ENCODE results near the gene OTX2.

DNA sequence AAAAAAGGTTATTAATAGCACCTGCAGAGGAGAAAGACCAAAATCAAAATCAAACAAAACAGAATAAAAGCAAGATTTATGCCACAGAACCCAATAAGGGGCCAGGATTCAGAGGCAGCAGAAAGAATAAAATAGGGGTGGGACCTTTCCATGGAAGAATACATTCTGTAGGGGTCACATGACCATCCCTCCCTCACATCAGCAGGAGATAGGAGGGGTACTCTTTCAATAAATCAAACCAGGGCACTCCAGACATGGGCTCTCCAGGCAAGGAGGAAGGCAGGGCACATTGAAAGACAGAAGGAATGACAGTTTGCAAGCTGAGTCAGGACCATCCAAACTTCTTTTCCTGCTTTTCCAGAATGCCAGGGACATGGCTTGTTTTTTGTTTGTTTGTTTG, 39.8 kb downstream of the OTX2 start:
- TF ChIP-seq, protein P1, sequence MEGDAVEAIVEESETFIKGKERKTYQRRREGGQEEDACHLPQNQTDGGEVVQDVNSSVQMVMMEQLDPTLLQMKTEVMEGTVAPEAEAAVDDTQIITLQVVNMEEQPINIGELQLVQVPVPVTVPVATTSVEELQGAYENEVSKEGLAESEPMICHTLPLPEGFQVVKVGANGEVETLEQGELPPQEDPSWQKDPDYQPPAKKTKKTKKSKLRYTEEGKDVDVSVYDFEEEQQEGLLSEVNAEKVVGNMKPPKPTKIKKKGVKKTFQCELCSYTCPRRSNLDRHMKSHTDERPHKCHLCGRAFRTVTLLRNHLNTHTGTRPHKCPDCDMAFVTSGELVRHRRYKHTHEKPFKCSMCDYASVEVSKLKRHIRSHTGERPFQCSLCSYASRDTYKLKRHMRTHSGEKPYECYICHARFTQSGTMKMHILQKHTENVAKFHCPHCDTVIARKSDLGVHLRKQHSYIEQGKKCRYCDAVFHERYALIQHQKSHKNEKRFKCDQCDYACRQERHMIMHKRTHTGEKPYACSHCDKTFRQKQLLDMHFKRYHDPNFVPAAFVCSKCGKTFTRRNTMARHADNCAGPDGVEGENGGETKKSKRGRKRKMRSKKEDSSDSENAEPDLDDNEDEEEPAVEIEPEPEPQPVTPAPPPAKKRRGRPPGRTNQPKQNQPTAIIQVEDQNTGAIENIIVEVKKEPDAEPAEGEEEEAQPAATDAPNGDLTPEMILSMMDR (IDR thresholded peaks at IDR 0.05): no peak
- TF ChIP-seq POLR2A (IDR thresholded peaks at IDR 0.05): no peak
- no peak for TF ChIP-seq POLR2AphosphoS5 (IDR thresholded peaks at IDR 0.05)
